Vagina (tissue), 2 donors: ENCODE data around the gene IL9. TPM values are rescaled to one million over a fixed set of nuclear protein-coding genes. Genes with fewer than 3 reads are reported as not detected.

Experiments used
- DNase-seq, 2 donors: peaks; one replicate each; pipeline ENCODE4 v3.0.0-alpha.2; 2017; ENCODE audit errors: extremely low spot score in 2 of 2
- H3K27ac ChIP-seq: fragments of 200-600 bp; sonication (generic); one replicate; pipeline ENCODE4 v1.5.1; 2019
- H3K27me3 ChIP-seq: fragments of 200-600 bp; sonication (generic); one replicate; pipeline ENCODE4 v1.5.1; 2019
- H3K36me3 ChIP-seq, 2 donors: fragments of 200-600 bp; sonication (generic); one replicate each; pipeline ENCODE4 v1.5.1; 2017 to 2019
- H3K4me1 ChIP-seq: fragments of 200-600 bp; sonication (generic); one replicate; pipeline ENCODE4 v1.5.1; 2019
- H3K4me3 ChIP-seq, 2 donors: fragments of 200-600 bp; sonication (generic); 1 replicate in 1 of 2; 2 replicates in 1 of 2; pipeline ENCODE4 v1.5.1; 2016 to 2019
- H3K9me3 ChIP-seq: fragments of 200-600 bp; sonication (generic); one replicate; pipeline ENCODE4 v1.5.1; 2019
- CTCF ChIP-seq, 3 experiments: fragments of 450-650 bp in 2 of 3; fragments of 200-600 bp in 1 of 3; sonication (generic) in 1 of 3; IDR thresholded peaks; one replicate each; pipeline ENCODE4 v1.5.1; 2017 to 2019; ENCODE audit warnings: antibody characterized with exemption in 3 of 3, mild to moderate bottlenecking in 2 of 3, moderate library complexity in 2 of 3
- POLR2A ChIP-seq, 2 donors: fragments of 450-650 bp; IDR thresholded peaks; one replicate each; pipeline ENCODE4 v1.6.1; 2017; ENCODE audit warnings: antibody characterized with exemption in 2 of 2, mild to moderate bottlenecking in 2 of 2, moderate library complexity in 2 of 2
- POLR2AphosphoS5 ChIP-seq, 2 donors: sonication (generic); formaldehyde crosslinking; IDR thresholded peaks; one replicate each; pipeline ENCODE4 v1.9.0; 2017; ENCODE audit warnings: antibody characterized with exemption in 2 of 2, mild to moderate bottlenecking in 2 of 2, low read depth in 1 of 2; ENCODE audit not compliant: insufficient read depth in 1 of 2
- intact Hi-C: fragments of 100-400 bp; cut with DNase I; formaldehyde crosslinking; loops from one replicate; pipeline ENCODE4 v1.15.1; 2023
- total RNA-seq: library from RNA; depleted of rRNA; stranded (reverse); fragments of >200 nt; gene quantifications from one replicate; pipeline ENCODE4 v1.2.3, GENCODE V29; 2016

IL9 gene
- total RNA-seq, 1 donor from 2014 or later: not detected

DNA sequence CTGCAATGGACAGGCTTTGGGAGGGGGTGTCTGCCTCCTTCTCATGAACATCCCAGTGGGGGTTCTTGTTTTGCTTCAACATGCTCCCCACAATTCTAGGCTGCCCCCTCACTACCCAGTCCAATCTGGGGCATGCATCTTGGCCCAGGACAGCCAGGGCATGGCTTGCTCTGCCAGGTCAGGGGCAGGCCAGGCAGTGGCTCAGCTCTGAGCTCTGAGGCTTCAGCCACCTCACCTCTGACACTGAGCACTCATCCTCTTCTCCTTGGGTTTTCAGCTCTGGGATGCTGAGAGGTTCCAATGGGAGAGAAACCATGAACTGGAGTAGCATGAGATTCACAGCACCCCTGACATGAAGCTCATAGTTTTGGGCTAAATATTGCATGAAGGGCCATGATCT lies 49.3 kb downstream of the IL9 start:
- no peak for DNase-seq
- Histone ChIP-seq H3K4me3 (no peak overlapping the region), H3K27me3 (no peaks in the 10 kb centered on the region), H3K4me1 (no peaks in the 10 kb centered on the region), H3K27ac (no peak overlapping the region), H3K36me3 (no peaks in the 10 kb centered on the region), H3K9me3 (no peaks in the 10 kb centered on the region)
- intact Hi-C loops: no loop called here
- TF ChIP-seq POLR2AphosphoS5 (IDR thresholded peaks at IDR 0.05; ENCODE audit: insufficient read depth in 1 of 2, low read depth in 1 of 2): no peak
- TF ChIP-seq CTCF (IDR thresholded peaks at IDR 0.05): no peak
- no peak for TF ChIP-seq POLR2A (IDR thresholded peaks at IDR 0.05)

DNA sequence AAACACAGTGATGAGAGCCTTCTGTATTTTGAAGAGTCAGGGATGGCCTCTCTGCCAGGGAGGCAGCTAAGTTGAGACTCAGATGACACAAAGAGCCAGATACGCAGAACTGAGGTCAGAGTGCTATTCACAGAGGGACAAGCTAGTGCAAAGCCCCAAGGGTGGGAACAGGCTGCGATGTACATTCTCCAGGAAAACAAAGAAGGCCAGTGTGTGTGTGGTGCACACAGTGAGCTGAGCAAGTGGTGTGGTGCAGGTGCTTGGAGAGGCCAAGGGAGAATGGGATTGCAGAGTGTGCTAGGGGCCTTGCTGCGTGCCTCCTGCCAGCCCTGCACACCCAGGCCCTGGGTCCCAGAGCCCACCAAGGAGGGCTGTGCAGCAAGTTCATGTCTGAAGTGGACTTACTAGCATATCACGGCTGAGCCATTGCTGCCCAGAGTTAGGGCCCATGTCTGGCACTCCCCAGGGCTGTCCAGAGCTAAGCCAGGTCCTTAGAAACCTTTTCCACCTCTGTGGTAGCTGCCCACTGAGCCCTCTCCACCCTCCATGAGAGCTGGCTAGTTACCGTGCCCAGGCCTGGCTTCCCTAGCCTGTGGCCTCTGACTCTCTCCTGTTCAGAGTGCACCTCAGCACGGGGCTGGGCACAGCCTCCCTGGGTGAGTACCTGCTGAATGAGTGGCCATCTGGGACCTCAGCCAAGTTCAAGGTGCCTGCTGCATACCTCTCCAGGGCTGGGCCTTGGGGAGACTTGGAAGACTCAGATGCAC lies 51.9 kb downstream of the IL9 start:
- Histone ChIP-seq H3K27me3 (no peaks in the 10 kb centered on the region), H3K36me3 (no peaks in the 10 kb centered on the region), H3K9me3 (no peaks in the 10 kb centered on the region), H3K4me1 (no peaks in the 10 kb centered on the region), H3K27ac (no peak overlapping the region), H3K4me3 (no peak overlapping the region)
- DNase-seq: peak in 1 of 2 donors; percentile 28
- TF ChIP-seq POLR2AphosphoS5 (IDR thresholded peaks at IDR 0.05; ENCODE audit: insufficient read depth in 1 of 2, low read depth in 1 of 2) (no peak), POLR2A (IDR thresholded peaks at IDR 0.05) (no peak), CTCF (IDR thresholded peaks at IDR 0.05) (no peak)
- intact Hi-C loops: no loop called here

DNA sequence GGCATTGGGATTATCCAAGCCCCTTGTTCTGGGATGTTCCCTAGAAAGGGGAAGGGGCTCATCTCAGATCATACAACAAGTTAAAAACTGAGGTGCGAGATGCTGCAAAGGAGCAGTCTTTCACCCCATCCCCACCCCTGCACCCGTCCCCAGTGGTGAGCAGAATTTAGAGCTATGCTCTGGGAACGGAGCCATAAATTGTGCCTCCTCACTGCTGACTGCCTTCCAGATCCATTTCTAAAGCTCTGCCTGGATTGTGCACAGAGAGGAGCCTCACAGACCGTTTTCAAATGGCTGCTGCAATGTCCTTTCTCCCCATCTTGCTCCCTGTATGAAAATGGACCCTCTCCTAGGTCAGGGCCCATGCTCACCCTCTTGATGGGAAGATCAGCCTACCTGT lies 52.9 kb downstream of the IL9 start:
- no peaks in the 10 kb centered on the region for H3K9me3 ChIP-seq
- intact Hi-C loops: no loop called here
- H3K4me1 ChIP-seq: no peaks in the 10 kb centered on the region
- no peaks in the 10 kb centered on the region for H3K36me3 ChIP-seq
- DNase-seq: no peak
- no peak overlapping the region for H3K27ac ChIP-seq
- no peaks in the 10 kb centered on the region for H3K27me3 ChIP-seq
- TF ChIP-seq CTCF (IDR thresholded peaks at IDR 0.05): no peak
- no peak for TF ChIP-seq POLR2A (IDR thresholded peaks at IDR 0.05)
- TF ChIP-seq POLR2AphosphoS5 (IDR thresholded peaks at IDR 0.05; ENCODE audit: insufficient read depth in 1 of 2, low read depth in 1 of 2): no peak
- no peak overlapping the region for H3K4me3 ChIP-seq

Other genes with a start within 250 kb of the IL9 start
- 0.49 TPM for gene SLC25A48, start 61.2 kb downstream of the IL9 start, total RNA-seq
- gene LECT2, start 59.1 kb upstream of the IL9 start, total RNA-seq: not detected
- gene TGFBI, start 133.1 kb upstream of the IL9 start, total RNA-seq: 43.2 TPM
- 40.0 TPM for gene SMAD5, start 237.0 kb upstream of the IL9 start, total RNA-seq